K562 (cell line): ENCODE results near the gene RREB1. TPM values are rescaled to one million over a fixed set of nuclear protein-coding genes. Genes with fewer than 3 reads are reported as not detected.

ENCODE experiments used
- CLOCK ChIP-seq: fragments of 250-450 bp; sonication (Bioruptor Pico); IDR thresholded peaks from 2 replicates; pipeline ENCODE4 v1.4.0; 2020; ENCODE audit warnings: mild to moderate bottlenecking, moderate library complexity, borderline replicate concordance
- CUX1 ChIP-seq: fragments of 200-800 bp; sonication (Bioruptor generic); IDR thresholded peaks from 2 replicates; pipeline ENCODE4 v1.6.1; 2016; ENCODE audit warnings: missing genetic modification characterization, missing compliant biosample characterization
- DNMT1 ChIP-seq: fragments of 450-650 bp; IDR thresholded peaks from 2 replicates; pipeline ENCODE4 v1.6.1; 2016; ENCODE audit warnings: antibody characterized with exemption, mild to moderate bottlenecking
- FUS ChIP-seq: fragments of 200-400 bp; formaldehyde crosslinking; optimal IDR thresholded peaks from 2 replicates; pipeline ENCODE3; 2017; ENCODE audit warnings: low read depth, low read length
- HNRNPLL ChIP-seq: fragments of 200-400 bp; formaldehyde crosslinking; IDR thresholded peaks from 2 replicates; pipeline ENCODE4 v1.6.1; 2017; ENCODE audit warnings: low read length, low read depth, mild to moderate bottlenecking; ENCODE audit not compliant: poor library complexity, severe bottlenecking
- ZNF395 ChIP-seq: fragments of 200-800 bp; sonication (Bioruptor generic); IDR thresholded peaks from 2 replicates; pipeline ENCODE4 v1.6.1; 2017; ENCODE audit warnings: missing genetic modification characterization, missing compliant biosample characterization
- ZNF766 ChIP-seq: fragments of 200-800 bp; sonication (Bioruptor generic); conservative IDR thresholded peaks from 2 replicates; pipeline ENCODE4 v1.6.1; 2016; ENCODE audit warnings: missing genetic modification characterization, missing compliant biosample characterization
- polyA plus RNA-seq, 8 experiments: library from polyadenylated mRNA; depleted of rRNA in 4 of 8; stranded (reverse) in 5 of 8; unstranded in 3 of 8; fragments of >200 nt; fragmentation: Nextera tagmentation in 2 of 8; fragmentation: Illumina TruSeq in 1 of 8; extraction: Ambion mirVana in 2 of 8; extraction: Trizol in 1 of 8; gene quantifications; 2 replicates each; pipeline versions ENCODE4 v1.2.1 to v1.2.3, GENCODE V29; 2011 to 2014; ENCODE audit warnings: inconsistent platforms in 1 of 8, missing spikeins in 1 of 8
- total RNA-seq, 7 experiments: library from RNA; depleted of rRNA in 6 of 7; stranded (reverse); fragments of >200 nt in 6 of 7; fragmentation: Illumina TruSeq in 2 of 7; extraction: Trizol in 2 of 7; gene quantifications; 2 replicates each; pipeline versions ENCODE4 v1.2.1 to v1.2.3, GENCODE V29; 2011 to 2021; ENCODE audit warnings: low replicate concordance in 1 of 7
- TF ChIP-seq, protein P1 (sequence below): fragments of 450-650 bp; formaldehyde crosslinking; IDR thresholded peaks from 2 replicates; pipeline ENCODE4 v1.4.0; 2022; ENCODE audit warnings: mild to moderate bottlenecking, moderate library complexity
- TF ChIP-seq, protein P2 (sequence below): sonication (generic); formaldehyde crosslinking; IDR thresholded peaks from 2 replicates; pipeline ENCODE4 v1.8.0; 2022; ENCODE audit warnings: mild to moderate bottlenecking, missing genetic modification reagents

Gene RREB1
- total and polyA plus RNA-seq, 9 of the 15 experiments (the other 6 are each of a cell fraction or from before 2014, with no cell fraction given) = 3.3 to 64.2 (median 19.3) TPM

GRCh38 chr6:7150381-7151064 is 42.8 kb downstream of the RREB1 start (continued):
- TF ChIP-seq, protein P1, sequence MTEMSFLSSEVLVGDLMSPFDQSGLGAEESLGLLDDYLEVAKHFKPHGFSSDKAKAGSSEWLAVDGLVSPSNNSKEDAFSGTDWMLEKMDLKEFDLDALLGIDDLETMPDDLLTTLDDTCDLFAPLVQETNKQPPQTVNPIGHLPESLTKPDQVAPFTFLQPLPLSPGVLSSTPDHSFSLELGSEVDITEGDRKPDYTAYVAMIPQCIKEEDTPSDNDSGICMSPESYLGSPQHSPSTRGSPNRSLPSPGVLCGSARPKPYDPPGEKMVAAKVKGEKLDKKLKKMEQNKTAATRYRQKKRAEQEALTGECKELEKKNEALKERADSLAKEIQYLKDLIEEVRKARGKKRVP = no peak
- no peak for TF ChIP-seq HNRNPLL
- no peak for TF ChIP-seq ZNF766 (CRISPR knock-in tag)
- TF ChIP-seq, protein P2, sequence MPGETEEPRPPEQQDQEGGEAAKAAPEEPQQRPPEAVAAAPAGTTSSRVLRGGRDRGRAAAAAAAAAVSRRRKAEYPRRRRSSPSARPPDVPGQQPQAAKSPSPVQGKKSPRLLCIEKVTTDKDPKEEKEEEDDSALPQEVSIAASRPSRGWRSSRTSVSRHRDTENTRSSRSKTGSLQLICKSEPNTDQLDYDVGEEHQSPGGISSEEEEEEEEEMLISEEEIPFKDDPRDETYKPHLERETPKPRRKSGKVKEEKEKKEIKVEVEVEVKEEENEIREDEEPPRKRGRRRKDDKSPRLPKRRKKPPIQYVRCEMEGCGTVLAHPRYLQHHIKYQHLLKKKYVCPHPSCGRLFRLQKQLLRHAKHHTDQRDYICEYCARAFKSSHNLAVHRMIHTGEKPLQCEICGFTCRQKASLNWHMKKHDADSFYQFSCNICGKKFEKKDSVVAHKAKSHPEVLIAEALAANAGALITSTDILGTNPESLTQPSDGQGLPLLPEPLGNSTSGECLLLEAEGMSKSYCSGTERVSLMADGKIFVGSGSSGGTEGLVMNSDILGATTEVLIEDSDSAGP (CRISPR knock-in tag) = no peak
- TF ChIP-seq CUX1 (CRISPR knock-in tag) = no peak
- TF ChIP-seq FUS = no peak
- TF ChIP-seq DNMT1 = no peak
- TF ChIP-seq CLOCK (CRISPR knock-in tag) = no peak
- TF ChIP-seq ZNF395 (CRISPR knock-in tag) = no peak
